Measurements from ENCODE around the gene ZNF316.
A peak's percentile ranks its signal among the peaks of the same experiment; 100 is the strongest.

Gene ZNF316

DNA sequence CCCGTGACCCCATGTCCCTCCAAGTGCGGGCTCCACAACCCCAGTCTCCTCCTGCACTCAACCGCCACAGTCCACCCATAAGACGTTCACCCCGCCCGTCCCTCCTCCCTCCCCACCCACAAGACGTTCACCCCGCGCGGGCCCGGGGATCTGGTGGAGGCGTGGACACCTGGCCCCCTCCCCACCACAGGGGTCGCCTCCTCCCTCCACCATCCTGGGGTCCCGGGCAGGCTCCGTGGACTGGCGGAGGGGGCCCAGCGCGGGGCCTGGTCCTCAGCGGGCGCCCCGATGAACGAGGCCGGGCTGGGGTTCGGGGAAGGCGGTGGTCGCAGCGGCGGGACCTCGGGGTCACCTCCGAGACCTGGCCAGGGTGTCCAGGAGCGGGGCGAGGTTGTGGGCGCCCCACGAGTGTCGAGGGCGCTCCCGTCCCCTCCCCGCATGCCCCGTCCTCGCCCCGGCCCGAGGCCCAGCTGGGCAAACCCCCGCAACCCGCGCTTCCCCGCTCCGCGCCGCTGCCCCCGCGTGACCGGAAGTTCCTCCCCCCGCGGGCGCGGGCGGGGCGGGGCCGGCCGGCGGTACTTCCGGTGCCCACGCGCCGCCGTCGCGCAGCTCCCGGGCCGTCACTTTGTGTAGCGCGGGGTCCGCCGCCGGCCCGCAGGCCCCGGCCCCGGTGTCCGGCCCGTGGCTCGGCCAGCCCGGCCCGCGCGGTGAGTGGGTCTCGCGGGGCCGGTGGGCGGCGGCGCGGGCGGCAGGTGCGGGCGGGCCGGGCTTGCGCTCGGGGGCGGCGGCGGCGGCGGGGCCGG is at the start of gene ZNF316:
Gene ZNF316, plus strand, starts transcription at position 578 of the 803 bp plus-strand sequence. CDS start 5,092 bp downstream, outside the sequence.
- Histone ChIP-seq H3K9ac (ENCODE audit: low read depth, low read length) (no peak within 1 kb of the TSS), H3K4me1 (ENCODE audit: control insufficient read depth, insufficient read depth, low read length) (no peaks in the 10 kb centered on the region), H3K36me3 (ENCODE audit: control insufficient read depth, insufficient read depth, low read length) (peaks cover 4% of the 10 kb centered on the region), H3K9me3 (ENCODE audit: control insufficient read depth, insufficient read depth, low read length) (no peaks in the 10 kb centered on the region), H3K27me3 (ENCODE audit: control insufficient read depth, insufficient read depth, low read length) (no peaks in the 10 kb centered on the region), H3K4me3 (ENCODE audit: low read depth, low read length) (peak within 1 kb of the TSS; percentile 54)

DNA sequence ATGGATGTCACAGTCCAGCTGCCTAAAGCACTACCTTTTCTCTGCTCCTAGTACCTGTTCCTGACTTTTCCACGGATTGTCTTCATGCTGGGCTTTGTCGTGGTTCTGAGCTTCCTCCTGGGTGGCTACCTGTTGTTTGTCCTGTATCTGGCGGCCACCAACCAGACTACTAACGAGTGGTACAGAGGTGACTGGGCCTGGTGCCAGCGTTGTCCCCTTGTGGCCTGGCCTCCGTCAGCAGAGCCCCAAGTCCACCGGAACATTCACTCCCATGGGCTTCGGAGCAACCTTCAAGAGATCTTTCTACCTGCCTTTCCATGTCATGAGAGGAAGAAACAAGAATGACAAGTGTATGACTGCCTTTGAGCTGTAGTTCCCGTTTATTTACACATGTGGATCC is 48.6 kb upstream of the ZNF316 start:
- Histone ChIP-seq H3K4me1 (ENCODE audit: control insufficient read depth, insufficient read depth, low read length) (no peaks in the 10 kb centered on the region), H3K9me3 (ENCODE audit: control insufficient read depth, insufficient read depth, low read length) (no peaks in the 10 kb centered on the region), H3K27me3 (ENCODE audit: control insufficient read depth, insufficient read depth, low read length) (no peaks in the 10 kb centered on the region), H3K9ac (ENCODE audit: low read depth, low read length) (no peak overlapping the region), H3K36me3 (ENCODE audit: control insufficient read depth, insufficient read depth, low read length) (peaks cover 23% of the 10 kb centered on the region), H3K4me3 (ENCODE audit: low read depth, low read length) (no peak overlapping the region)

DNA sequence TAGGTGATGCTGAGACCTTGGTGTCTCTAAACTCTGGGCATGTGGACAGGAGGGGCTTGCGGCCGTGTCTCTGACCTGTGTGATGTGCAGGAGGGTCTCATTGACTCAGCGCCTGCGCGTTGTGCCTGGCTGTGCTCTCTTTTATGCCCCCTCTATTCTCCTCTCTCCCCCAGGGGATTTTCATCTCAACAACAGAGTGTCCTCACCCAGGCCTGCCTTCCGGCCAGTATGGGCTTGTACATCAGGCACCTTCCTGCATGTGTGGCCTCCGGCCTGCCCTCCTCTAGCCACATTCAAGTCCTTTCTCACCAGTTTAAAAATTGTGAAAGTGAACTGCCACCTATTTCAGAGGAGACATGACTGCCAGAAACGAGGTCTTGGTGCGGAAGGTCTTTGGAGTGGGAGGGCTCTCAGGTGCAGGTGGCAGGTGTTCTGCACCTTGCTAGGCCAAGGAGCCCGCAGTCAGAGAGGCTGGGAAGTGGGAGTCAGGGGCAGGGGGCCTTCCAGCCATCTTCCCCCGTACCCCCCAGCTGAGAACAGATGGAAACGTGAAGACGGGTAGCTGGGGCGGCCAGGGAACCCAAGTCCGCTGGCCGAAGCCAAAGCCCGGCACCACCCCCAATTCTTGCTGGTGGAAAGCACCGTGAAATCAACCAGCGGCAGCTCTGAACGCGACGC is 47.8 kb upstream of the ZNF316 start:
- Histone ChIP-seq H3K4me3 (ENCODE audit: low read depth, low read length) (peak overlapping the region; percentile 43), H3K9ac (ENCODE audit: low read depth, low read length) (peak overlapping the region; percentile 60), H3K4me1 (ENCODE audit: control insufficient read depth, insufficient read depth, low read length) (no peaks in the 10 kb centered on the region), H3K27me3 (ENCODE audit: control insufficient read depth, insufficient read depth, low read length) (no peaks in the 10 kb centered on the region), H3K9me3 (ENCODE audit: control insufficient read depth, insufficient read depth, low read length) (no peaks in the 10 kb centered on the region), H3K36me3 (ENCODE audit: control insufficient read depth, insufficient read depth, low read length) (peaks cover 26% of the 10 kb centered on the region)

DNA sequence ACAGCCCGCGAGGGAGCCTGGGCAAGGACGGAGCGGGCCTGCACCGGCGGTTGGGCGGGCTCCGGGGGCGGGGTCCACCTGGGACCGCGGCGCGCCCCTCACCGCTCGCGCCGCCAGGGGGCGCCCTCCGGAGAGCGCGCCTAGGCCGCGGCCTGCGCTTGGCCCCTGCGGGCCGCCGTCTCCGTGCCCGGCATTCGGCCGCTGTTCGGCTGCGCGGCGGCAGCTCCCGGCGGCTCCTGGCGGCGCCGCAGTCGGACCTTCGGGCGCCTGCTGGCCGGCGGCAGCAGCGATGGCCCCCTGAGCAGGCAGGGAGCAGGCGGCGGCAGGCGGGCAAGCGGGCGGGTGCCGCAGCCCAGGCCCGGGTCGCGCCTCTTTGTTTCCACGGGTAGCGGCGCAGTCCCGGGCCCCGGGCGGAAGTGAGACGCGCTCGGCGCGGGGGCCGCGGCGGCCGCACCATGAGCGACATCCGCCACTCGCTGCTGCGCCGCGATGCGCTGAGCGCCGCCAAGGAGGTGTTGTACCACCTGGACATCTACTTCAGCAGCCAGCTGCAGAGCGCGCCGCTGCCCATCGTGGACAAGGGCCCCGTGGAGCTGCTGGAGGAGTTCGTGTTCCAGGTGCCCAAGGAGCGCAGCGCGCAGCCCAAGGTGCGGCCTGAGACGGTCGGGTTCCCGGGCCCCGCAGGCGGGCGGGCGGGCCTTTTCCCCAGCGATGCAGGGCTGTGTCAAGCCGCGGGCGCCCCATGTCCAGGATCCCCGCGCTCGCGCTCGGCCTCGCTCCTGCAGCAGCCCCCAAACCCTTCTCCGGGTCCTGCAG is 47.1 kb upstream of the ZNF316 start, which contains the start of gene INTS15:
Gene INTS15, plus strand, starts transcription at position 193 of the 816 bp plus-strand sequence. Its CDS starts 263 bp downstream, at position 456.
- Histone ChIP-seq H3K4me1 (ENCODE audit: control insufficient read depth, insufficient read depth, low read length) (no peaks in the 10 kb centered on the region), H3K9ac (ENCODE audit: low read depth, low read length) (peak within 1 kb of the TSS; percentile 91), H3K36me3 (ENCODE audit: control insufficient read depth, insufficient read depth, low read length) (peaks cover 27% of the 10 kb centered on the region), H3K9me3 (ENCODE audit: control insufficient read depth, insufficient read depth, low read length) (no peaks in the 10 kb centered on the region), H3K27me3 (ENCODE audit: control insufficient read depth, insufficient read depth, low read length) (no peaks in the 10 kb centered on the region), H3K4me3 (ENCODE audit: low read depth, low read length) (peak within 1 kb of the TSS; percentile 79)

DNA sequence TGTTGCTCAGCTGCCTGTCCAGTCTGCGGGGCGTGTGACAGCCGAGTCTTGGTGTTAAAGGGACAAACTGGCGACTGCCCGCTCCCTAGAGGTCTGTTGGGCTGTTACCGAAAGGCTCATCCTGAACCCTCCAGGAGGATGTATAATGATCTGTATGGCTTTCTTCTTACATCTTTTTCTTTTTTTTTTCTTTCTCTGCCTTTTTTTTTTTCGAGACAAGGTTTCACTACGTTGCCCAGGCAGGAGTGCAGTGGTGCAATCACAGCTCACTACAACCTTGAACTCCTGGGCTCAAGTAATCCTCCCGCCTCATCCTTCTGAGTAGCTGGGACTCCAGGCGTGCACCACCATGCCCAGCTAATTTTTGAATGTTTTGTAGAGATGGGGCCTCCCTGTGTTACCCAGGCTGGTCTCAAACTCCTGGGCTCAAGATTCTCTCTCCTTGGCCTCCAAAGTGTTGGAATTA is 46.4 kb upstream of the ZNF316 start:
- H3K9ac ChIP-seq (ENCODE audit: low read depth, low read length), result peak overlapping the region; percentile 91
- H3K4me1 ChIP-seq (ENCODE audit: control insufficient read depth, insufficient read depth, low read length), result no peaks in the 10 kb centered on the region
- H3K27me3 ChIP-seq (ENCODE audit: control insufficient read depth, insufficient read depth, low read length), result no peaks in the 10 kb centered on the region
- peaks cover 28% of the 10 kb centered on the region for H3K36me3 ChIP-seq (ENCODE audit: control insufficient read depth, insufficient read depth, low read length)
- peak overlapping the region; percentile 79 for H3K4me3 ChIP-seq (ENCODE audit: low read depth, low read length)
- H3K9me3 ChIP-seq (ENCODE audit: control insufficient read depth, insufficient read depth, low read length), result no peaks in the 10 kb centered on the region

DNA sequence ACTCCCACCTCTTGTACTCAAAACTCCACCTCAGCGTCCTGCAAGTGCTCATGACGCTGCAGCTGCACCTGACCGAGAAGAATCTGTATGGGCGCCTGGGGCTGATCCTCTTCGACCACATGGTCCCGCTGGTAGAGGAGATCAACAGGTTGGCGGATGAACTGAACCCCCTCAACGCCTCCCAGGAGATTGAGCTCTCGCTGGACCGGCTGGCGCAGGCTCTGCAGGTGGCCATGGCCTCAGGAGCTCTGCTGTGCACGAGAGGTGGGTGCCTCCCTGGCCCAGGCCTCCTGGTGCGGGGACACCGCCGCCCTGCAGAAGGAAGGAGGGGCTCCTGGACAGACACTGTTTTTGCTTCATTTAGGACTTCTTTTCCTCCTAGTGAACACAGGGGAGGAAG is 37.0 kb upstream of the ZNF316 start:
- Histone ChIP-seq H3K4me1 (ENCODE audit: control insufficient read depth, insufficient read depth, low read length) (no peaks in the 10 kb centered on the region), H3K9me3 (ENCODE audit: control insufficient read depth, insufficient read depth, low read length) (no peaks in the 10 kb centered on the region), H3K4me3 (ENCODE audit: low read depth, low read length) (no peak overlapping the region), H3K9ac (ENCODE audit: low read depth, low read length) (no peak overlapping the region), H3K36me3 (ENCODE audit: control insufficient read depth, insufficient read depth, low read length) (peaks cover 22% of the 10 kb centered on the region), H3K27me3 (ENCODE audit: control insufficient read depth, insufficient read depth, low read length) (no peaks in the 10 kb centered on the region)

DNA sequence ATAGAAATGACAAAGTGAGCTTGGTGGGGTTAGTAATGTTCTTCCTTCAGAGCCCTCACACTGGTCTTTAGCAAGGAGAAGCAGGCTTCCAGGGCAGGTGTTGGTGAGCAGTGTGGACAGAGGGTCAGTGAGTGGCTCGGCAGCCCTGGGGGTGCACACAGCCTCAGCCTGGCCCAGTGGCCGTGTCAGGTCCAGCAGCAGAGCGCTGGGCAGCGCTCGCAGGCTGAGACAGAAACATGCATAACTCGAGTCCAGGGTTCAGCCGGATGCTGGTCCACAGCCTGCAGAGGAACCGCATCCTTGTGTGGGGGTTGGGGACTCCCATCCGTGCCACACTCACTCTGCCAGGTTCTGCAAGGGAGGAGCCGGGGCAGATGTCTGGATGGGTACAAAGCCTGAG is 32.7 kb upstream of the ZNF316 start:
- Histone ChIP-seq H3K9ac (ENCODE audit: low read depth, low read length) (no peak overlapping the region), H3K36me3 (ENCODE audit: control insufficient read depth, insufficient read depth, low read length) (peaks cover 11% of the 10 kb centered on the region), H3K4me1 (ENCODE audit: control insufficient read depth, insufficient read depth, low read length) (no peaks in the 10 kb centered on the region), H3K9me3 (ENCODE audit: control insufficient read depth, insufficient read depth, low read length) (no peaks in the 10 kb centered on the region), H3K4me3 (ENCODE audit: low read depth, low read length) (no peak overlapping the region), H3K27me3 (ENCODE audit: control insufficient read depth, insufficient read depth, low read length) (no peaks in the 10 kb centered on the region)

DNA sequence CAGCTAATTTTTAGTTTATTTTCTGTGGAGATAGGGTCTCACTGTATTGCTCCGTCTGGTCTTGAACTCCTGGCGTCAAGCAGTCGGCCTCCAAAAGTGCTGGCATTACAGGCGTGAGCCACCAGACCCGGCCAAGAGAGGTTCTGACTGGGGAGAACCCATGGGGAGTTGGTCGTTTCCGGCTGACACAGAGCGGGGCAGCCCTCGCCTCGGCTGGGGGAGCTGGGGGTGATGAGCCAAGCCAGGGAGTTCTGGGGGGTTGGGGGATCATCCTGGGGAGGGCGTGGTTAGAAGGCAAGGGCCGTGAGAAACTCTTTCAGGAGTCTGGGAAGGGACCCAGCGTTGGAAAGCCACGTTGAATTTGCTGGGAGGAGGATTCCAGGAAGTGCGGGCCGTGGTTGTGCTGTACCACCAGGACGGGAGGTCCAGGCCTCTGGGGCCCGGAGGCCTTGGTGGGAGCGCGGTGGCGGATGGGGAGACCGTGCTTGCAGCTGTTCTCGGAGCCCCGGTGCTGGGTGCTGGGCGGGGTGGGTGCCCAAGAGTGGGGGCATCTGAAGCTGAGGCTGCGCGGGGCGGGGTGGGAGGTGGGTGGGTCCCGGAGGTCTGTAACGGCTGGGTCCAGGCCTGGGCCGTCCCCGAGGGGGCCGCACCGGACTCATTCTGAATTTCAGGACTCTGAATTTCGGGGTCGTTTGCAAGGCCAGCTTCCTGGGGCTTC is 30.1 kb upstream of the ZNF316 start:
- H3K27me3 ChIP-seq (ENCODE audit: control insufficient read depth, insufficient read depth, low read length), result no peaks in the 10 kb centered on the region
- H3K9ac ChIP-seq (ENCODE audit: low read depth, low read length), result no peak overlapping the region
- peaks cover 4% of the 10 kb centered on the region for H3K36me3 ChIP-seq (ENCODE audit: control insufficient read depth, insufficient read depth, low read length)
- H3K4me1 ChIP-seq (ENCODE audit: control insufficient read depth, insufficient read depth, low read length), result no peaks in the 10 kb centered on the region
- no peaks in the 10 kb centered on the region for H3K9me3 ChIP-seq (ENCODE audit: control insufficient read depth, insufficient read depth, low read length)
- no peak overlapping the region for H3K4me3 ChIP-seq (ENCODE audit: low read depth, low read length)

DNA sequence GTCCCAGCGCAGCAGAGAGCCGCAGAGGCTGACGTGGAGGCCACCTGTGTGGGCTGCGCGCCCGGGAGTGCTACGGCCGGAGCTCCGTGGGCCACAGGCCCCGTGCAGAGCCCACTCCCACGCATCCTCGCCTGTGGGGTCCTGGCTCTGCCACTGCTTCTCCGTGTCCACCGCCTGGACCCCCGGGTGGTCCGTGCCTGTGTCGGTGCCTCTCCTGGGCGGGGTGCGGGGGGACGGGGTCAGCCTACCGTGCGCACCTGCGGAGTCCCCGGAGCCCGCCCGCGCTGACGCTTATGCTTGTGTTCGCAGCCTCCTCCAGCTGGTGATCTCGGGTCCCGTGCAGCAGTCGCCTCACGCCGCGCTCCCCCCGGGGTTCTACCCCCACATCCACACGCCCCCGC is 29.5 kb upstream of the ZNF316 start:
- Histone ChIP-seq H3K9me3 (ENCODE audit: control insufficient read depth, insufficient read depth, low read length) (no peaks in the 10 kb centered on the region), H3K27me3 (ENCODE audit: control insufficient read depth, insufficient read depth, low read length) (no peaks in the 10 kb centered on the region), H3K36me3 (ENCODE audit: control insufficient read depth, insufficient read depth, low read length) (peaks cover under 1% of the 10 kb centered on the region), H3K4me1 (ENCODE audit: control insufficient read depth, insufficient read depth, low read length) (no peaks in the 10 kb centered on the region), H3K9ac (ENCODE audit: low read depth, low read length) (no peak overlapping the region), H3K4me3 (ENCODE audit: low read depth, low read length) (no peak overlapping the region)

DNA sequence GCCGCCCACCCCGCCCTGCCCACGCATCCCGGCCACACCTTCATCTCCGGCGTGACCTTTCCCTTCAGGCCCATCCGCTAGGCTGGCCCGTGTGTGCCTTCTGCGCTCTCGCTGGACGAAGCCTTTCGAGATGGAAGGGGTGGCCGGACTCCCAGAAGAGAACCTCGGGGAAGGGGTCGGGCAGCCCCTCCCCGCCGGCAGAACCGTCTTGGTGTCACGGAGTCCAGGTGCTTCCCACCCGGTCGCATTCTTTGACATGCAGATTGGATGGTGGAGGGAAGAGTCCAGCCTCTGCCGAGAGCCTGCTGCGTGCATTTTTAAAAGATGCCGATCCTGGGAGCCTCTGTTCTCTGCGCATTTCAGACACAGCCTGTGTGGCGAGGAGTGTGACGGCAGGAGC is 29.0 kb upstream of the ZNF316 start:
- Histone ChIP-seq H3K36me3 (ENCODE audit: control insufficient read depth, insufficient read depth, low read length) (no peaks in the 10 kb centered on the region), H3K27me3 (ENCODE audit: control insufficient read depth, insufficient read depth, low read length) (no peaks in the 10 kb centered on the region), H3K4me1 (ENCODE audit: control insufficient read depth, insufficient read depth, low read length) (no peaks in the 10 kb centered on the region), H3K9ac (ENCODE audit: low read depth, low read length) (no peak overlapping the region), H3K4me3 (ENCODE audit: low read depth, low read length) (no peak overlapping the region), H3K9me3 (ENCODE audit: control insufficient read depth, insufficient read depth, low read length) (no peaks in the 10 kb centered on the region)

DNA sequence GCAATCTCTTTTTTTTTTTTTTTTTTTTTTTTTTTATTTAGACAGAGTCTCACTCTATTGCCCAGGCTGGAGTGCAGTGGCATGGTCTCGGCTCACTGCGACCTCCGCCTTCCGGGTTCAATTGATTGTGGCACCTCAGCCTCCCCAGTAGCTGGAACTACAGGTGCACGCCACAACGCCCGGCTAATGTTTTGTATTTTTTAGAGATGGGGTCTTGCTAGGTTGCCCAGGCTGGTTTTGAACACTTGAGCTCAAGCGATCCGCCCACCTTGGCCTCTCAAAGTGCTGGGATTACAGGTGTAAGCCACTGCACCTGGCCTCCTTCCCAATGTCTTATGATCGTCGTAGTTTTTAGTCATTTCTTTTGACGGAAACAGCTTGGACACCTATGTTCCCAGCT is 28.3 kb upstream of the ZNF316 start:
- no peak overlapping the region for H3K9ac ChIP-seq (ENCODE audit: low read depth, low read length)
- H3K4me1 ChIP-seq (ENCODE audit: control insufficient read depth, insufficient read depth, low read length), result peaks cover 3% of the 10 kb centered on the region
- no peak overlapping the region for H3K4me3 ChIP-seq (ENCODE audit: low read depth, low read length)
- H3K36me3 ChIP-seq (ENCODE audit: control insufficient read depth, insufficient read depth, low read length), result no peaks in the 10 kb centered on the region
- no peaks in the 10 kb centered on the region for H3K9me3 ChIP-seq (ENCODE audit: control insufficient read depth, insufficient read depth, low read length)
- H3K27me3 ChIP-seq (ENCODE audit: control insufficient read depth, insufficient read depth, low read length), result no peaks in the 10 kb centered on the region
